Kidney (tissue), 14 donors: Measurements from ENCODE around the gene ZIK1. TPM values are rescaled to one million over a fixed set of nuclear protein-coding genes. Genes with fewer than 3 reads are reported as not detected.

Source experiments
- DNase-seq, 5 donors: peaks; one replicate each; pipeline ENCODE4 v3.0.0-alpha.2; 2013 to 2020
- FAIRE-seq: peaks from 2 replicates; lab custom pipeline; 2012; peaks lifted over from hg19 to GRCh38; lab: Jason Lieb, UNC
- H3K27ac ChIP-seq, 2 donors: one replicate each; pipeline ENCODE4 v1.7.0; 2013; ENCODE audit warnings: low read depth in 2 of 2, low read length in 2 of 2, inconsistent platforms in 1 of 2
- H3K27me3 ChIP-seq: one replicate; pipeline ENCODE4 v1.7.1; 2013; ENCODE audit warnings: low read length, inconsistent platforms; ENCODE audit not compliant: control insufficient read depth, insufficient read depth
- H3K36me3 ChIP-seq, 3 donors: one replicate each; pipeline versions ENCODE4 v1.7.0 to v1.7.1; 2013; ENCODE audit warnings: low read length in 3 of 3, control low read depth in 1 of 3, inconsistent platforms in 1 of 3; ENCODE audit not compliant: insufficient read depth in 3 of 3, control insufficient read depth in 2 of 3
- H3K4me1 ChIP-seq, 3 donors: one replicate each; pipeline versions ENCODE4 v1.7.0 to v1.7.1; 2013; ENCODE audit warnings: low read length in 3 of 3, inconsistent platforms in 1 of 3, low read depth in 1 of 3; ENCODE audit not compliant: control insufficient read depth in 2 of 3, insufficient read depth in 2 of 3
- H3K4me3 ChIP-seq, 3 donors: one replicate each; pipeline versions ENCODE4 v1.7.0 to v1.8.1; 2013; ENCODE audit warnings: low read length in 3 of 3, control low read depth in 1 of 3, inconsistent platforms in 1 of 3
- H3K9ac ChIP-seq, 3 donors: one replicate each; pipeline versions ENCODE4 v1.7.0 to v1.7.1; 2013; ENCODE audit warnings: low read length in 3 of 3, control low read depth in 1 of 3, inconsistent platforms in 1 of 3
- H3K9me3 ChIP-seq, 3 donors: one replicate each; pipeline versions ENCODE4 v1.7.0 to v1.7.1; 2013; ENCODE audit warnings: low read length in 3 of 3, control low read depth in 1 of 3, inconsistent platforms in 1 of 3; ENCODE audit not compliant: control insufficient read depth in 2 of 3, insufficient read depth in 1 of 3
- CTCF ChIP-seq: IDR thresholded peaks from 3 replicates; pipeline ENCODE4 v1.5.1; 2012; ENCODE audit warnings: mild to moderate bottlenecking, moderate library complexity, borderline replicate concordance; ENCODE audit not compliant: insufficient read depth; ENCODE audit errors: extremely low read depth
- intact Hi-C: fragments of 100-400 bp; cut with DNase I; formaldehyde crosslinking; loops from one replicate; pipeline ENCODE4 v1.11.1; 2022
- polyA plus RNA-seq: library from polyadenylated mRNA; stranded (reverse); fragments of 350-450 nt; fragmentation: Illumina TruSeq; extraction: RNeasy Lipid Tissue Mini Kit (QIAGEN cat#74804); gene quantifications from one replicate; pipeline ENCODE4 v1.2.3, GENCODE V29; 2014; ENCODE audit warnings: low read depth, low replicate concordance; ENCODE audit not compliant: insufficient read depth
- total RNA-seq: library from RNA; stranded (reverse); fragmentation: NEBNext Ultra II Directional; extraction: Animal tissue kit (Norgen Biotek cat#: 25700); gene quantifications from one replicate; pipeline ENCODE4 v1.2.1, GENCODE V29; 2021
- donor health status: control.
- donor health status: control.
- donor health status: control.
- donor health status: control.
- donor health status: control.
- donor health status: DM: yes; HTN: yes; CAD: no.
- donor health status: Normal renal cell carcinoma (clear cell type).

The ZIK1 gene
- total and polyA plus RNA-seq, 2 donors from 2014 or later, result 3.1 to 9.3 TPM

GRCh38 chr19:57563547-57563946, 20.4 kb upstream of the ZIK1 start:
- intact Hi-C loops, result no loop called here
- FAIRE-seq (no peak), DNase-seq (no peak)
- no peak for TF ChIP-seq CTCF
- Histone ChIP-seq H3K9me3 (peaks cover 0 to 39% (median 32%) of the 10 kb centered on the region in 3 donors), H3K4me1 (peaks cover 2 to 8% (median 2%) of the 10 kb centered on the region in 3 donors), H3K36me3 (no peaks in the 10 kb centered on the region), H3K9ac (no peak overlapping the region), H3K4me3 (no peak overlapping the region), H3K27me3 (no peaks in the 10 kb centered on the region), H3K27ac (no peak overlapping the region)

GRCh38 chr19:57566396-57567265, 17.3 kb upstream of the ZIK1 start:
- intact Hi-C loops, result no loop called here
- H3K27ac ChIP-seq, result no peak overlapping the region
- peak overlapping the region in 1 of 3 donors; percentile 10 for H3K4me3 ChIP-seq
- H3K36me3 ChIP-seq, result peaks cover 0 to 3% (median under 1%) of the 10 kb centered on the region in 3 donors
- FAIRE-seq, result no peak
- no peak overlapping the region for H3K9ac ChIP-seq
- peak in 1 of 5 donors; percentile 30 for DNase-seq
- H3K27me3 ChIP-seq, result no peaks in the 10 kb centered on the region
- peaks cover 0 to 68% (median 40%) of the 10 kb centered on the region in 3 donors for H3K9me3 ChIP-seq
- no peak for TF ChIP-seq CTCF
- no peaks in the 10 kb centered on the region for H3K4me1 ChIP-seq

- no peak overlapping the region for H3K9ac ChIP-seq
- intact Hi-C loops, result no loop called here
- H3K4me3 ChIP-seq, result no peak overlapping the region
- no peak overlapping the region for H3K27ac ChIP-seq
- DNase-seq (no peak), FAIRE-seq (no peak)
- H3K9me3 ChIP-seq, result peaks cover 8 to 95% (median 69%) of the 10 kb centered on the region in 3 donors
- H3K36me3 ChIP-seq, result peaks cover 17 to 43% (median 37%) of the 10 kb centered on the region in 3 donors
- no peak for TF ChIP-seq CTCF
- H3K27me3 ChIP-seq, result no peaks in the 10 kb centered on the region
- no peaks in the 10 kb centered on the region for H3K4me1 ChIP-seq
These were observed 13.2 kb upstream of the ZIK1 start for GRCh38 chr19:57570707-57571106.
